Stimulated activated CD4-positive, alpha-beta T cell treated with anti-CD3 and anti-CD28 coated beads, Interleukin-2, amount 100 ng/mL, for 48 hours (primary cell): ENCODE results near the gene CLCNKA.
A peak's percentile ranks its signal among the peaks of the same experiment; 100 is the strongest.
"Not testable (repeated sequence)": the region's sequence is repeated elsewhere in the genome, so short reads cannot be mapped to it uniquely, and the experiment has no call there.

Experiments used
- DNase-seq, 2 donors: peaks; one replicate each; pipeline ENCODE4 v3.0.0-alpha.2; 2020

The CLCNKA gene

DNA sequence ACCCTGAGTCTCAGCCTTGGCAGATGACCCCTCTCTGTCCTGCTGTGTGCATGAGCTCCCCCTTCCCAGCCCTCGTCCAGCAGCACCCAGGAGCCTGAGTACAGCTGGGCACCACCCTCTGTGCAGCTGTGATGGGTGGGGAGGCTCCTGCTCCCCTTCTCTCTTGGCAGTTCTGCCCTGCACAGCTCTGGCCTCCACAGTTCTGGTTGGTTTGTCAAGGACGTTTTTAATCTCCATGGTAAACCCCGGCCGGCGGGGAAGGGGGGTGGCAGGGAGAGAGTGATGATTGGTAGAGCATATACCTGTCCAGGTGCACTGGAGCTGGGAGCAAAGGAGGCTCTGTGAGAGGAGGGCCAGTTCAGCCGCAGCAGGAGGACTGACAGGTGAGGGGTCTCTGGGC, at the start of gene CLCNKA:
CLCNKA (plus strand) TSS at position 356 of the 400 bp plus-strand sequence. CDS start 584 bp downstream, outside the sequence.
- no peak for DNase-seq

- DNase-seq = no peak
Observed at GRCh38 chr1:15972409-15972808, 49.4 kb upstream of the CLCNKA start.

- DNase-seq = no peak
Observed at GRCh38 chr1:15973772-15974171, 48.1 kb upstream of the CLCNKA start.

GRCh38 chr1:15974855-15975254, 47.0 kb upstream of the CLCNKA start:
- no peak for DNase-seq

DNA sequence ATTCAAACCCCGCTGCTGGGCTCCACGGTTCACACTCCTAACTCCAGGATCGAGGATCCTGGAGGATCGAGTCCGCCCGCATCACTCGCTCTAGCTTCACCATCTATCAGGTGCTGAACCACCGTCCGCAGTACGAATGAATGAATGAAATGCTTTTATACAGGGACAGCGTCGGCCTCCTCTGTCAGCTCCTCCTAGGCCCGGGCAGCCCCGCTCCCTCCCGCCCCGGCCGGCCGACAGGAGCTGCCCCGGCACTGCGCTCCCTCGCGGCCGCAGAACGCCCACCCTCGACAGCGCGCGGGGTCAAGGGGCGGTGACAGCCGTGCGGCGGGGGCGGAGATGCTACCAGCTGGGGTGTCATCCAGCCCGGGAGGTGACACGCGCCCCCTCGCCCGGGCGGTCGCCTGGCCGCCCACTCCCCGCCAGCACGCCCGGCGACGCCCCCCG, 46.5 kb upstream of the CLCNKA start:
- DNase-seq = peak; percentile 63 to 64

DNA sequence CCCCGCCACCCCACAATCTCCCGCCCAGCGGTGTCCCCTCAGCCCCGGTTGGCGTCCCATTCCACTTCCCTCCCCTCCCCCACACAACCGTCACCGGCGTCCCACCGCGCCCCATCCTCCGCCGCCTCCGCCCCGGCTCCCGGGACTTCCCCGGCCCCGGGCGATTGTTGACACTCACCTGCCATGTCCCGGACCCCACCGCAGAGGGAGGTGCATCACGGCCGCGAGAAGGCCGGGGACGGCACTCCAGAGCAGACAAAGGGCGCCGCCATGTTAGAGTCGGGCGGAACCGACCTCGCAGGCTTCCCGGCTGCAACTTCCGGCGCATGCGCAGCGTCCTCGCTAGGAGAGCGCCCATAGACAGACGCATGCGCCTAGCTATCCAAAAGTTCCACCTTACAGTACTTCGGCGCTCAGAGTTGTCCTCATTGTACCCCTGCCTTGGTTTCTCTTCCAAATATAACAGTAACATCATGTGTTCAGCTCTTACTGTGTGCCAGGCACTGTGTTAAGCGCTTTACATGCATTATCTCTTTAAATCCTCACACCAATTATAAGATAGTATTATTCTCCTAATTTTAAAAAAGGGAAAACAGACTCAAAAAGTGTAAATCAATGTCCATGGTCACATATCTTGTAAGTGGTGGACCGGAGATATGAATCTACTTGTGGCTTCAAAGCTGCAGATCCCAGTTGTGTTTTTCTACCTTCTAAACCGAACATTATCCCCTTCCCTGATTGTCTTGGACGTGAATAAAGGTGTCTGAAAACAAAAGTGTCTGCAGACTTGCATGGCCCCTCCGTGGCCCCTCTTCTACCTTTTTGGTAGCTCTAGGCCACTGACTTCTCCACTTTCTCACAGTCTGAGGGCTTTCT, 45.8 kb upstream of the CLCNKA start, which contains the start of gene ZBTB17:
ZBTB17 (minus strand) TSS at position 297 of the 876 bp plus-strand sequence. CDS start 27,606 bp downstream, outside the sequence.
- peak; percentile 96 for DNase-seq

DNA sequence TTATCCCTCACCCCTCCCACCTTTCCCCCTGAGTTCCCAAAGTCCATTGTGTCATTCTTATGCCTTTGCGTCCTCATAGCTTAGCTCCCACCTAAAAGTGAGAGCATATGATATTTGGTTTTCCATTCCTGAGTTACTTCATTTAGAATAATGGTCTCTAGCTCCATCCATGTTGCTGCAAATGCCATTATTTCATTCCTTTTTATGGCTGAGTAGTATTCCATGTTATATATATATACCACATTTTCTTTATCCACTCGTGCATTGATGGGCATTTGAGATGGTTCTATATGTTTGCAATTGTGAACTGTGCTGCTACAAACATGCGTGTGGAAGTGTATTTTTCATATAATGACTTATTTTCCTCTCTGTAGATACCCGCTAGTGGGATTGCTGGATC, 43.9 kb upstream of the CLCNKA start:
- not testable (repeated sequence) for DNase-seq

- no peak for DNase-seq
Observed at GRCh38 chr1:15981679-15982078, 40.2 kb upstream of the CLCNKA start.

- no peak for DNase-seq
Observed at GRCh38 chr1:15983275-15983674, 38.6 kb upstream of the CLCNKA start.

GRCh38 chr1:15985611-15986297, 36.1 kb upstream of the CLCNKA start:
- DNase-seq = no peak

DNA sequence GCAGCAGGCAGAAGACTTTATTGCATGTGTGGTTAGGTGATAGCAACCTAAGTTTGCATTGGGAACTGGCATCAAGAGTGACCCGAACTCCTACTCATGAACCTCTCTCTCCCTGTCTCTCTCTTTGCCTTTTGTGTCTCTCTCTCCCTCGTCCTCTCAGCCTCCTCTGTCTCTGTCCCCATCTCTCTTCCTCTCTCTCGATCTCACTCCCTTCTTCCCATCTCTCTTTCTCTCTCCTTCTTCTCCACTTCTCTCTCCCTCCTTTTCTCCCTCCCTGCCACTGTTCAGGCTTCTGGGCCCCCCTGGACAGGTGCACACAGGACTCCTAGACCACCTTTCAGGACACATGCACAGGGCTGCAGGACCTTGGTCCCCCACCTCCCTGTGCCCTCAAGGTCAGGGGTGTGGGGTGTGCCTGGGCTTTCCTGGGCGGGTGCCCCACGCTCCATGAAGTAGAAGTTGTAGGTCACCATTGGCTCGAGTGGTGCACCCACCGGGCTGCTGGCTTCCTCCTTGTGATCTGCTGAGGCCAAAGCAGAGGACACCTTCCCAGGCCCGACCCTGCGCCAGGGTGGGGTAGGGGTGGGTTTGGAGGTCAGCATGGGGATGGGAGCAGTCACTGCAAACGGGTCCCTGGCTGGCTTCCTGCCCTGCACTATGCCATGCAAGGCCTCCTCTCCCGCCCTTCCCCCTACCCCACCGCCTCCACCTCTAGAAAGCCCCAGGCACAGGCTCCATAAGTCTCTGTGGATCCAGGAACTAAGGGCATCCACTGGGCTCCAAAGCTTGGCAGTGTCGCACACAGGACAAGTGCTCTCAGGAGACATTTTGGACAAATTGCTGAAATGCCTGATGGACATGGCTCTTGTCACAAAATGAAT, 32.7 kb upstream of the CLCNKA start:
- no peak for DNase-seq

GRCh38 chr1:15989776-15990175, 32.1 kb upstream of the CLCNKA start:
- no peak for DNase-seq

GRCh38 chr1:15991427-15992186, 30.2 kb upstream of the CLCNKA start:
- no peak for DNase-seq

GRCh38 chr1:15992187-15992553, 29.7 kb upstream of the CLCNKA start:
- DNase-seq = no peak

- no peak for DNase-seq
Observed at GRCh38 chr1:15992582-15993500, 29.0 kb upstream of the CLCNKA start.

DNA sequence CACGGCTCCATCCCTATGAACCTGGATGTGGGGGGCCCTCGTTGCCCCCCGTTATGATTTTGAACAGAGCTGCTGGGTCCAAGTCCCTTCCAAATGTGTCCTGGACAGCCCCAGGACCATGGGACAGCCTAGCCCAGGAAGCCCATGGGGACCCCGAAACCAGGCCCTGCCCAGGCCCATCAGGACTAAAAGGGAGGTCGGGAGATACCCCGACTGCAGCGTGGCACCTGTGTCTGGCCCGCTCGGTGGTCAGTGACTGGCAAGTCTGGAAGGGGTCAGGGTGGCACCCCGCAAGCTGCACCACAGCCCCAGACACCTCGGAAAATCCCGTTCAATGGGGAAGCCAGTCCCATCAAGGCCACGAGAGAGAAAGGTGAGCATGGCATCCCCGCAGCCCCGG, 28.2 kb upstream of the CLCNKA start:
- no peak for DNase-seq

GRCh38 chr1:15994081-15994480, 27.8 kb upstream of the CLCNKA start:
- DNase-seq = no peak

GRCh38 chr1:15994590-15995351, 27.1 kb upstream of the CLCNKA start:
- peak; percentile 46 to 55 for DNase-seq

DNA sequence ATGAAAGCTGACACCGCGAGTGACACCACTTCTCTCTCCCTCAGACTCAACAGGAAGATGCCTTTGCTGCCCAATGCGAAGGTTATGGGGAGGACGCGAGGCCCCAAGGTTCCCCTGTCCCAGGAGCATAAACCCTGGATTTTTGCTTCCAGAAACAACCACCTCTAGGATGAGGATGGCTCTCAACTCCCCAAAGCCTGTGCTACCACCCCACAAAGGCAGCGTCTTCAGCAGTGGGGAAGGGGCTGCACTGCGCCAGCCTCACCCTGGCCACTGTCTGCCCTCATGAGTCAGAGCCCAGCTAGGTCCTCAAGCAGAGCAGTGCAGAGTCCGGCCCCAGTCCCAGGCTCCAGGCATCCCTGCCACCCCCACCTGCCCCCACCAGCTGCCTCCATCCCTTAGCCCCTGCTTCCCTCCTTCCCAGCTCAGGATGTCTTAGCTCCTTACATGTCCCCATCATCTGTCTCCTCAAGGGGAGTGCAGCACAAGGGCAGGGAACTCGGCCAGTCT, 24.7 kb upstream of the CLCNKA start:
- no peak for DNase-seq
